WTC11 (cell line): ENCODE measurements around the gene GNL1.

Source experiments
- GABPB1 ChIP-seq: sonication (generic); formaldehyde crosslinking; IDR thresholded peaks from 2 replicates; pipeline ENCODE4 v1.8.1; 2023; ENCODE audit warnings: mild to moderate bottlenecking, missing genetic modification reagents
- IRF2 ChIP-seq: sonication (generic); formaldehyde crosslinking; IDR thresholded peaks from 2 replicates; pipeline ENCODE4 v1.8.0; 2022; ENCODE audit warnings: low read depth, missing genetic modification reagents, borderline replicate concordance
- NFYB ChIP-seq: sonication (generic); formaldehyde crosslinking; conservative IDR thresholded peaks from 2 replicates; pipeline ENCODE4 v1.8.0; 2022; ENCODE audit warnings: low read depth, missing genetic modification reagents
- ZNF423 ChIP-seq: fragments of 250-450 bp; sonication (Bioruptor Pico); IDR thresholded peaks from 2 replicates; pipeline ENCODE4 v2.1.2; 2022; ENCODE audit warnings: mild to moderate bottlenecking, moderate library complexity
- TF ChIP-seq, protein P1 (sequence below): fragments of 200-600 bp; IDR thresholded peaks from 2 replicates; pipeline ENCODE4 v1.8.0; 2022; ENCODE audit warnings: antibody characterized with exemption
- TF ChIP-seq, protein P2 (sequence below): sonication (generic); formaldehyde crosslinking; IDR thresholded peaks from 2 replicates; pipeline ENCODE4 v1.8.0; 2022; ENCODE audit warnings: mild to moderate bottlenecking, missing genetic modification reagents

DNA sequence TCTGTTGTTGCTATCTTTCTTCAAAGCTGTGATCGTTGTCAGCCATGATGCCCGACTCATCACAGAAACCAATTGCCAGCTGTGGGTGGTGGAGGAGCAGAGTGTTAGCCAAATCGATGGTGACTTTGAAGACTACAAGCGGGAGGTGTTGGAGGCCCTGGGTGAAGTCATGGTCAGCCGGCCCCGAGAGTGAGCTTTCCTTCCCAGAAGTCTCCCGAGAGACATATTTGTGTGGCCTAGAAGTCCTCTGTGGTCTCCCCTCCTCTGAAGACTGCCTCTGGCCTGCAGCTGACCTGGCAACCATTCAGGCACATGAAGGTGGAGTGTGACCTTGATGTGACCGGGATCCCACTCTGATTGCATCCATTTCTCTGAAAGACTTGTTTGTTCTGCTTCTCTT is 34.2 kb upstream of the GNL1 start:
- TF ChIP-seq, protein P1, sequence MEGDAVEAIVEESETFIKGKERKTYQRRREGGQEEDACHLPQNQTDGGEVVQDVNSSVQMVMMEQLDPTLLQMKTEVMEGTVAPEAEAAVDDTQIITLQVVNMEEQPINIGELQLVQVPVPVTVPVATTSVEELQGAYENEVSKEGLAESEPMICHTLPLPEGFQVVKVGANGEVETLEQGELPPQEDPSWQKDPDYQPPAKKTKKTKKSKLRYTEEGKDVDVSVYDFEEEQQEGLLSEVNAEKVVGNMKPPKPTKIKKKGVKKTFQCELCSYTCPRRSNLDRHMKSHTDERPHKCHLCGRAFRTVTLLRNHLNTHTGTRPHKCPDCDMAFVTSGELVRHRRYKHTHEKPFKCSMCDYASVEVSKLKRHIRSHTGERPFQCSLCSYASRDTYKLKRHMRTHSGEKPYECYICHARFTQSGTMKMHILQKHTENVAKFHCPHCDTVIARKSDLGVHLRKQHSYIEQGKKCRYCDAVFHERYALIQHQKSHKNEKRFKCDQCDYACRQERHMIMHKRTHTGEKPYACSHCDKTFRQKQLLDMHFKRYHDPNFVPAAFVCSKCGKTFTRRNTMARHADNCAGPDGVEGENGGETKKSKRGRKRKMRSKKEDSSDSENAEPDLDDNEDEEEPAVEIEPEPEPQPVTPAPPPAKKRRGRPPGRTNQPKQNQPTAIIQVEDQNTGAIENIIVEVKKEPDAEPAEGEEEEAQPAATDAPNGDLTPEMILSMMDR: no peak
- no peak for TF ChIP-seq ZNF423
- TF ChIP-seq, protein P2, sequence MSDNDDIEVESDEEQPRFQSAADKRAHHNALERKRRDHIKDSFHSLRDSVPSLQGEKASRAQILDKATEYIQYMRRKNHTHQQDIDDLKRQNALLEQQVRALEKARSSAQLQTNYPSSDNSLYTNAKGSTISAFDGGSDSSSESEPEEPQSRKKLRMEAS (CRISPR knock-in tag): no peak
- no peak for TF ChIP-seq NFYB (CRISPR knock-in tag)
- TF ChIP-seq IRF2 (CRISPR knock-in tag): no peak
- TF ChIP-seq GABPB1 (CRISPR knock-in tag): no peak
